HG03354 (cell line): ENCODE data around the gene VAC14.
"Not testable (repeated sequence)": the region's sequence is repeated elsewhere in the genome, so short reads cannot be mapped to it uniquely, and the experiment has no call there.

Source experiments
- ATAC-seq: cut with Tn5 transposase; IDR thresholded peaks from one replicate; pipeline ENCODE4 v1.9.1; 2021; ENCODE audit warnings: mild to moderate bottlenecking; ENCODE audit not compliant: unreplicated experiment, poor library complexity, severe bottlenecking

VAC14 gene

DNA sequence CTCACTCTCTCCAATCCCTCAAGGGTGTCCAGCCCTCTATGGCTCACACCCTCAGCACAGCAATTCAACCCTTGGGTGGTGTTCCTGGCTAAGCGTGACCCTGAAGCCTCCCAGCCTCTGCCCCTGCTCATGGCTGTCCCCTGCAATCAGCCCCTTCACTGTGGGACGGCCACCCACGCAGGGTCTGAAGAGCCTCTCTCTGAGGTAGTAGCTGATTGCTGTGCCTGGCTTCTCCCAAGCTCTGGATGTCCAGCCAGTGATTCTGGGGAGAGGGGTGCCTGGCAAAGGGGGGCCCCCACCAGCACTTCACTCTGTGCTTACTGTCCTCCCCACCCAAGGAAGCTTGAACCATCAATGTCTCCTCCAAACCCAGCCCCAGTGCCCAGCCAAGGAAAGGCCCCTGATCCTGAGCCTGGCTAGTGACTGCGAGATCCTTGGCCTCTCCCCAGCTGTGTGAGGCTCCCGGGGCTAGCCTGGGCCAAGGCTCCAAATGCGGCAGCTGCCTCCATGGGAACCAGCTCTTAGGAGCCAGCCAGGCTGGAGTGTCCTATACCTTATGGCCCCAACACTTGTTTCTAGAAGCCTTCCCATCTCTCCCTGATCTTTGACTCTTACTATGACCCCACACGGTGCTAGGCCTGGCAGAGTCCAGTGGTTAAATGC, 125.0 kb downstream of the VAC14 start:
- ATAC-seq, result no peak

DNA sequence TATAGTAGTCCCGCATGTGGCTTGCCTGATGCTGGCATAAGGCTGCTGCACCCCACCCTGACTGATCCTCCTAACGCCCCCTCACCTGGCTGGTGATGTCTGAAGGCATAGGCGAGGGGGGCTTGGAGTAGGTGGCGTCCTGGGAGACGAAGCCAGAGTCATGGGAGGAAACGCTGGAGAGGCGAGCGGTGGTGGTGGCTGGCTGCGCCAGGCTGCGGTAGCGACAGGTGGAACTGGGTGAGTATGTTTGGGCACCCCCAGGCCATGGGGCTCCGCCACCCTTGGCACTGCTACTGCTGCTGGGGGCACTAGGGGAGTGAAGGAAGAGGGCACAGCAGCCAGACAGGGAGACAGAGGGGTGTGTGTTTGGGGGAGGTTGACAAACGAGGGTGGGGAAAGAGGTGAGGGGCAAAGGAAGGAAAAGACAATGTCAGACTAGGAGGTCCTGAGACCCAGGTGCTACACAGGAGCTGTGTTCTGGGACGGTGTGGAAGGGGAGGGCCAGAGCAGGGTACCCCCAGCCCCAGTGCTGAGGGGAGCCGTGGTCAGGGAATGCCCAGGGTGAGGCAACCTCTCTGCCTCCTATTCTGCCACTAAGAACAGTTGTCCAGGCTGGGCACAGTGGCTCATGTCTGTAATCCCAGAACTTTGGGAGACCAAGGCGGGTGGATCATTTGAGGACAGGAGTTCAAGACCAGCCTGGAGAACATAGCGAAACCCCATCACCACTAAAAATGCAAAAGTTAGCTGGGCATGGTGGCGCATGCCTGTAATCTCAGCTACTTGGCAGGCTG, 126.5 kb downstream of the VAC14 start:
- ATAC-seq, result no peak

DNA sequence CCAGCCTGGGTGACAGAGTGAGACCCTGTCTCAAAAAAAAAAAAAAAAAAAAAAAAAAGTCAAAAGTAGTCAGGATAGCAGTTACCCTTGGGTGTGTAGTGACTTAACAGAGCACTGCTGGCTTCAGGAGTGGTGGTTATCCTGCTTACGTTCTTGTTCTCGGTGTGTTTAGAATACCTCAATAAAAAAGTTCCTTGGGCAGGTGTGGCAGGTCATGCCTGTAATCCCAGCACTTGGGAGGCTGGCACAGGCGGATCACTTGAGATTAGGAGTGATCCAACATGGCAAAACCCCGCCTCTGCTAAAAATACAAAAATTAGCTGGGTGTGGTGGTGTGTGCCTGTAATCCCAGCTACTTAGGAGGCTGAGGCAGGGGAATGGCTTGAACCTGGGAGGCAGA, 130.0 kb downstream of the VAC14 start:
- ATAC-seq, result not testable (repeated sequence)

DNA sequence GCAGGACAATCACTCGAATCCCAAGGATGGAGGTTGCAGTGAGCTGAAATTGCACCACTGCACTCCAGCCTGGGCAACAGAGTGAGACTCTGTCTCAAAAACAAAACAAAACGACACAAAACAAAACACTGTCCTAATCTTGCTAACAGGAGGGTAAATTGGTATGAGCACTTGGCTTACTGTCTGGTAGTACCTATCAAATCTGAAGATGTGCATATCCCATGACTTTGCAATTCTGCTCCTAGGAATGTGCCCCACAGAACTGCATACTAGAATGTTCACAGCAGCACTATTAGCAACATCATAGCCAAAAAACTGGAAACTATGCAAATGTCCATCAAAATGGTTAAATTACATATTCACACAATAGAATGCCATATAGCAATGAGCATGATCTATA, 130.8 kb downstream of the VAC14 start:
- no peak for ATAC-seq

DNA sequence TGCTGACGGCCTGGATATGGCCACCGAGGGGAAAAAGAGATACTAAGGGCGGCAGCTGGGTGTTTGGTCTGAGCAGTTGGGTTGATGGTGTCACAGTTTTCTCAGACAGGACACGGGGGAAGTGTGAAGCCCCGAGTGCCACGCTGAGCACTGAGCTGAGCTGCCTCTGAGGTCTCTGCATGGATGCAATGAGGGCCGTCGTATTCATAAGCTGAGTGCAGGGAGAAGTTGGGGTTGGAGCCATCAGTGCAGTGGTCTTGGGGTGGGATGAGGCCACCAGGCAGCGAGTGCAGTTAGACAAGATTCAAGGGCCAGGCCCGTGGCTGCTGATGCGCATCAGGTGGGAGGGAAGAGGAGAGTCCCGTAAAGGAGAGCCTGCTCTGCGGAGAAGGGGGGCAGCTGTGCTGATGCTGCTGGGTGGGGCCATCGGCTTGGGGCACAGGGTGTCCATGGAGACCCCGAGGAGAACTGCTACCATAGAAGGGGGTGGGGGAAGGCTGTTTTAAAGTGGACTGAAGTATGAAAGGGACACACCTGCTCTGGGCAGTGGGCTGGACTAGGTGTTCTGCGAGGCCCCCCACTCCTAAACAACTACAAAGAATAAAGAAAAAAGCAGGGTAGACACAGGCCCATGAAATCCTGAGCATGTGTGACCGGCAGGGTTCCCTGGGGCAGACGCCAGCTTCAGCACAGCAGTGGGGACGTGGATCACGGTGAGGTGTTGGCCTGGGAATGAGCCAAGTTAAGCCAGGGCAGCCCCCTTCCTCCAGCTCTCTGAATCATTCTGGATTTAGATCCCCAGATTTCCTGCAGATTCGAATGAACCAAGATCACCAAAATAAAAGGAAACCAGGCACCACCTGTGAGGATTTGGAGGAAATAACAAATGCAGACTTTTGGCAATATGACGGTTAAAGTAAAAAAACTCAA, 134.9 kb downstream of the VAC14 start:
- ATAC-seq, result no peak

DNA sequence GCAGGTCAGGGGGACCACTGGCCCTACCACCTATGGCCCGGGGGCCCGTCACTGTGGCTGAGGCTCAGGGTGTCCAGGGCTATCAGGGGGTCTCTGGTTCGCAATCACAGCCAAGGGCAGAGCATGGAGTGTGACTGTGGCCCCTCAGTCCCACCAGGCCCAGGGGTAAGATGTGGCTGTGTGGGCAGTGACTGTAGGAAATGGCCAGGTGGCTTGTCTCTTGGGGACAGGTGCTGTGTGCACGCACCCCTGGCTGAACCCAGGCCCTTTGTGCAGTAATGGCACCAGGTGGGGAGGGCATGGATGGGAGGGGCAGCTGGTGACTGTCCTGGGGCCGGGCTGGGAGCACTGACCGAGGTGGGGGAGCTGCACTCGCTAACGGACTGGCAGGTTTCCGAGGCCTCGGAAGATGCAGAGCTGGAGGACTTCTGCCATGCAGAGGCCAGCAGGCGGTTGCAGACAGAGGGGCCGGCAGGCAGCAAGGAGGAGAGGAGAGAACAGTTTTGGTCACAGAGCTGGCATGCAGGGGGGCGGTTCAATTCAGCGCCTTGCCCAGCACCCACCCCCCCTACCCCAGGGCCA, 135.8 kb downstream of the VAC14 start:
- ATAC-seq, result no peak

DNA sequence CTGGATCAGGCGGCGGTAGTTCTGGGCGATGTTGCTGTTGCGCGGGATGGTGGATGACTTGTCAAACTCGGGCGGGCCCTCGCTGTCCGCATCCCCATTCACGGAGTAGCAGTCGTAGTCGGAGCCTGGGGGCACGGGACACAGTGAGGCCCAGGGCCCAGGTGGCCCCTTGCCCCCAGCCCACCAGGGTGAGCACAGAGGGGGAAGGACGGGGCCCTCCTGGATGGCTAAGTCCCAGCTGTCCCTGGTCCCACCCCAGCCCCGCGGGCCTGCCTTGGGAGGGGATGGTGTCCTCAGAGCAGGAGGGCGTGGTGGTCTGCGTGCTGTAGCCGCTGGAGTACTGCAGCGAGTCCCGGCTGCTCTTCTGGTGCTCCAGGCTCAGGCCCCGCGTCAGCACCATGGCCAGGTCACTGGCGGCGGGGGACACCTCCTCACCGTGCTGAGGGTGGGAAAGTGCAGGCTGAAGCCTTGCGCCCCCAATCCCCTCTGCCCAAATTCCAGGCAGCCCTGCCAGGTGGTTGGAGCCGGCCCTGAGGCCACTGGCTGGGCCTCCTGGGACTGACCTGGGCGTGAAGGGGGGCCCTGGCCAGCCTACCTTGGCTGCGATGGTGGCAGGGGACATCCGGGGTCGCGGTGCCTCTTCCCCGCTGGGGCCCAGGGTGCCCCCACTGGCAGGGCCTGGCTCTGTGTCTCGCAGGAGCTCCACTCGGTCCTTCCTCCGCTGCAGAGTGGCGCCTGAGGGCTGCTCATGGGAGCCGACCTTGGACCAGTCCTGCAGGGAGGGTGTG, 136.4 kb downstream of the VAC14 start:
- ATAC-seq, result no peak

DNA sequence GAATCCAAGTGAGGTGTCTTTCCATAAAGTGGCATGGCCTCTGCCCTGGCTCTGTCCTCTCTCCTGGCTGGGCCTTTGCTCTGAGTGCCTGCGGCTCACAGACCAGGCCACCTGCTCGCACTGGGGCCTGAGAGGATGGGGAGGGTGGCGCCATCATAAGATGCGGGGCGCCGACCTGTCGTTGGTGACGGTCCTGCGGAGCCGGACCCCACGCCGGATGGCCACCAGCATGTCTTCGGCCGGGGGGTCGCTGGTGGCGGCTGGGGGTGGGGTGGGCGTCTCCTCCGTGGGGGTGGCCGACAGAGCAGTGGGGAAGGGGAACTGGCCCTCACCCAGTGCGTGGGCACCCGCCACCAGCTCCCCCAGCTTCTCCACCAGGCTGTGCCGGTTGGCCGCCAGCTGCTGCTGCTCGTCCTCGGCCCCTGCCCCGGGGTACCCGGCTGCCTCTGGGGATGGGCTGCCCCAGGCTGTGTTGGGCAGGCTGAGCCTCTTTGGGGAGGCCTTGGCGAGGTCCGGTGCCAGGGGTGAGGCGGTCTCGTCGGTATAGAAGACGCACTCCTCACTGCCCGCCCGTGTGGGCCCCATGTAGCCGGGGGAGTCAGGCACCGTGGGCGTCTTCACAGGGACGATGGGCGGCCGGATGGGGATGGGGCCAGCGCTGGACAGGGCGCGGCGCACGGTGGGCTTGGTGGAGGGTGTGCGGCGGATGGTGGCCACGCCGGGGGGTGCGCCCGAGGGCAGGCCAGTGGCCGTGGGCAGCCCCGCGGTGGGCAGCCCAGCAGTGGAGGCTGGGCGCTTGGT, 137.2 kb downstream of the VAC14 start:
- ATAC-seq, result no peak

DNA sequence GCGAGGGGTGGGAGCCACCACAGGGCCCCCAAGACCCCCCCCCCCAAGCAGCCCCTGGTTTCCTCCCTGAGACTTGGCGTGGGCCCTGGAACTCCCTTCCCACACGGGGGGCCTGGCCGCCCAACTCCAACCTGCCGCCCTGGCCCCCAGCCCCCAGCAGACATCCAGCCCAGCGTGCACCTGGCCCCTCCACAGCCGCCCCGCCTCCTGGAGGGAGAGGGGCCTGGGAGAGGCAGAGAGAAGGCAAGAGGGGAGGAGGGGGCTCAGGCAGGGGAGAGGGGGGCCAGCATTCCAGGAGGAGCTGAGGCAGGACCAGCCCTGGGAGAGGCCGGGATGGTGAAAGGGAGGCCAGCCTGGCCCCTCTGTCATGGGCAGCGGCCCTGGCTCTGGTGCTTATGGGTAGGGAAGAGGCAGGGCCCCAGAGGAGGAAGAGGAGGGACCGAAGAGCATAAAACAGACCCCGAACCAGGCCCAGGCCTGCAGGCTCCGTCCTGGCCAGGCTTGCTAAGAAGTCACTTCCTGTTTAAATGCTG, 137.9 kb downstream of the VAC14 start:
- no peak for ATAC-seq

DNA sequence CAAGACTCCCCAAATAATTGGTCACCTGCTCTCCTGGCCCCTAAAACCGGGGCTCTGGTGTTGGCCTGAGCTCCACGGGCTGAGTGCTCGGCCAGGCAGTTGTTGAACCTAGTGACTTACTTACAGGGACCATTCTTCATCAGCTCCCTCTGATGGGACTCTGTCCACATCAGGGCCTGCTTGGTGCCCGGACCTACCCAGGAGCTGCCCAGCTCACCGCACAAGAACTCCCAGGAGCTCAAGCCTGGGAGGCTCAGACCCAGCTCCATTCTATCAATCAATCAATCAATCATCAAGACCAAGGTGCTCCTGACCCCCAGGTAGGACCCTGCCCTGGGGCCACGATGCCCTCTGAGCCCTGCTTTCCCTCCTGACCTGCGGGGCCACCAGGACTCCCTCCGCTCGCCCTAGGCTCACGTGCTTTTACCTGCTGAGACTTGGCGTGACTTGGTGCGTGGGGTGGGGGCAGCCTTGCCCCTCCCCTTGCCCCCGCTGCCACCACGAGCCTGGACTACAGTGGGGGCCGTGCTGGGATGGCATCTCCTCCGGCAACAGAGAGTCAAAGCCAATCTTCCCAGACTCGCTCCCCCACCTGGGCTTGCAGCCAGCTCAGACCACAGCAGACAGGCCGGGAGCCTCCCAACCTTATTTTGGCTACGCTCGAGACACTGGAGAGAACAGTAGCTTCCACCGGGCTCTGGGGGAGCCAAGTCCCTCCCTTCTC, 138.9 kb downstream of the VAC14 start:
- ATAC-seq, result no peak

DNA sequence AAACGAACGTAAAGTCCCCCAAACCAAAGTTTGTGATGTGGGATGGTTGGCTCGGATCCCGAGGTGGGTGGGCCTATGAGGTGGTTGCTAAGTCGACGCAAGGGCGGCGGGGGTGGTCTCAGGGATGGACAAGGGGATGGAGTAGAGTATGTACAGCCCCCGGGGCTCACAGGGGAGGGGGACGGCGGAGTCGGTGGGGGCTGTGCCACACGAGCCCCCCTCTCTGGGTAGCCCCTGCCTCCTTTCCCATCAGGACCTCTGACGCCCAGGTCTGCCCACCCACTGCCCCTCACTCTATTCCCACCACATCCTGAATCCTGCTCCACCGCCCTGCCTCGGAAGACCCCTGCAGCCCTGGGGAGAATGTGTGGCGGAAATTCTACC, 139.4 kb downstream of the VAC14 start:
- no peak for ATAC-seq

DNA sequence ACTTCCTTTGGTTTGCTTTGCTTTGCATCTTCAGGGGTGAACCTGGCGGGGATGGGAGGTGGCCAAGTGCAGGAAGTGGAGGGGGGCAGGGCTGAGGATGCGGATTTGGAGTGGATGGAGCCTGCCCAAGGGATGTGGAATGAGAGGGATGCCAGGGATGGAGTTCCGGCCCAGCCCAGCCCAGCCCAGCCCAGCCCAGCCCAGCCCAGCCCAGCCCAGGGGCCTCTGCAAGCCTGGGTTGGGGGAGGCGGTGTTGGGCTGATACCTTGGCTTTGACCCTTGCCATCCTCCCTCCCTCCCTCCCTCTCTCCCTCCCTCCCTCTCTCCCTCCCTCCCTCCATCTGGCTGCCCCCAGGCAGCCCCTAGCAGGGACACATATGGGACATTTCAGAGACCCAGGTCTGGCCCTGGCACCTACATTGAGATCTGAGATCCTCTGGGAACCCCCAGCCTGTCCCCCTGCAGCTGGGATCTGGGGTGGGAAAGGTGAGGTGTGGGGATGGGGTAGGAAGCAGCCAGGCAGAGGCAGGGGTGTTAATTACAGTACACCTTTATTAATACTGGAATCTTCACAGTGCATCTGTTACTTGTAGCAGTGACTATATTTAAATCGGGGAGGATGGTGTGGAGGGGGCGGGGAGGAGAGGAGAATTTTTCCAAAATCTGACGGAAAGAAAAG, 140.1 kb downstream of the VAC14 start:
- ATAC-seq, result no peak

DNA sequence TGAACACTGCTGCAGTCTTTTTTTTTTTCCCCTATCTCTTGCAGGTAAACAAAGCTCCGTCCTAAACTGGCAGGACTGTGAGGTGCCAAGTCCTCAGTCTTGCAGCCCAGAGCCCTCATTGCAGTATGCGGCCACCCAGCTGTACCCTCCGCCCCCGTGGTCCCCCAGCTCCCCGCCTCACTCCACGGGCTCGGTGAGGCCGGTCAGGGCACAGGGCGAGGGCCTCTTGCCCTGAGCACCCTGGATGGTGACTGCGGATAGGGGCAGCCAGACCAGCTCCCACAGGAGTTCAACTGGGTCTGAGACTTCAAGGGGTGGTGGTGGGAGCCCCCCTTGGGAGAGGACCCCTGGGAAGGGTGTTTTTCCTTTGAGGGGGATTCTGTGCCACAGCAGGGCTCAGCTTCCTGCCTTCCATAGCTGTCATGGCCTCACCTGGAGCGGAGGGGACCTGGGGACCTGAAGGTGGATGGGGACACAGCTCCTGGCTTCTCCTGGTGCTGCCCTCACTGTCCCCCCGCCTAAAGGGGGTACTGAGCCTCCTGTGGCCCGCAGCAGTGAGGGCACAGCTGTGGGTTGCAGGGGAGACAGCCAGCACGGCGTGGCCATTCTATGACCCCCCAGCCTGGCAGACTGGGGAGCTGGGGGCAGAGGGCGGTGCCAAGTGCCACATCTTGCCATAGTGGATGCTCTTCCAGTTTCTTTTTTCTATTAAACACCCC, 140.8 kb downstream of the VAC14 start:
- no peak for ATAC-seq

DNA sequence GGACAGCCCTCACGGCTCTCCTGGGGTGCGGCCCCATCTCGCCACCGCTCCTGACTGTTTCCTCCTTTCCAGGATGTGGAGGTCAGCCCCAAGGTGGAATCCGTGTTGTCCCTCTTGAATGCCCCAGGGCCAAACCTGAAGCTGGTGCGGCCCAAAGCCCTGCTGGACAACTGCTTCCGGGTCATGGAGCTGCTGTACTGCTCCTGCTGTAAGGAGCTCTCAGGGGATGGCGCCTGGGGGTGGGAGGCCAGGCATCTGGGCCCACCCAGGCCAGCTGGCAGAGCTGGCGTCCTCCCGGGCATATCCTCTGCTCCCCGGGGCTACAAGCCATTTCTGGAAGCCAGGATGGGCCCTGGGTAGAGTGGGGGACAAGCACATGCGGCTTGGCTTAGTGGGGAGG, 141.4 kb downstream of the VAC14 start:
- ATAC-seq, result no peak

DNA sequence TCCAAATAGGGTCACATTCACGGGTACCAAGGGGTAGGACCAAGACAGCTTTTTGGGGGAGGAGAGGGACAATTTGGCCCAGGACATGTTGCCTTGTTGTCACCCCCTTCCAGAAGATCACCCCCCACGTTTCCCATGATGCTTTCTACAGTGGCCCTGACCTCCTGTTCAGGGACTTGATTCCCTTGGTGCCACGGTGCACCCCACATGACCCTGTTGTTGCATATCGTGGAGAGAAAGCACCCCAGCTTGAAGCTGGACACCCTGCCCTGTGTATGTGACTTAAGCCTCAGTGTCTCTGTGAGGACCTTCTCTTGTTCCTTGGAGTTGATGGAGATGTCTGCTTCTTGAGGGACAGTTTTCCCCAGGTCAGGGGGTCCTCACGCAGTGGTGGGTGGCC, 142.0 kb downstream of the VAC14 start:
- no peak for ATAC-seq

DNA sequence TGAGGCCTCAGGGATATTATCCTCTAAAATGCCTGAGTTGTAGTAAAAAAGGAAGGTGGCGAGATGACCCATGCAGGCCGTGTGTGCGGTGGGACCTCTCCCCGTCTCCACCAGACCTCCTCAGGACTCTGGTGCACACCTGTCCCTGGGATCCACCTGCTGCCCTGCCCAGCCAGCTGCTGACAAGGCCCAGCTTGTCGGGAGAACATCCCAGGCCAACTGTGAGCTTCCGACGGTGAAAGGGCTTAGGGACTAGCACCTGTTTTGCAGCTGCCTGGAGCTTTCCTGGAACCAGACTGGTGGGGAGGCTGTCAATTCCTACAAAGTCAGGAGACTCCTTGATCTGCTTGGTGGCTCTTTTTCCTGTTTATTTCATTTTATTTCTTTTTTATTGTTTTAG, 143.0 kb downstream of the VAC14 start:
- ATAC-seq, result no peak
